ENCODE measurements around the gene ABCC8.
A peak's percentile ranks its signal among the peaks of the same experiment; 100 is the strongest.

Gene ABCC8

DNA sequence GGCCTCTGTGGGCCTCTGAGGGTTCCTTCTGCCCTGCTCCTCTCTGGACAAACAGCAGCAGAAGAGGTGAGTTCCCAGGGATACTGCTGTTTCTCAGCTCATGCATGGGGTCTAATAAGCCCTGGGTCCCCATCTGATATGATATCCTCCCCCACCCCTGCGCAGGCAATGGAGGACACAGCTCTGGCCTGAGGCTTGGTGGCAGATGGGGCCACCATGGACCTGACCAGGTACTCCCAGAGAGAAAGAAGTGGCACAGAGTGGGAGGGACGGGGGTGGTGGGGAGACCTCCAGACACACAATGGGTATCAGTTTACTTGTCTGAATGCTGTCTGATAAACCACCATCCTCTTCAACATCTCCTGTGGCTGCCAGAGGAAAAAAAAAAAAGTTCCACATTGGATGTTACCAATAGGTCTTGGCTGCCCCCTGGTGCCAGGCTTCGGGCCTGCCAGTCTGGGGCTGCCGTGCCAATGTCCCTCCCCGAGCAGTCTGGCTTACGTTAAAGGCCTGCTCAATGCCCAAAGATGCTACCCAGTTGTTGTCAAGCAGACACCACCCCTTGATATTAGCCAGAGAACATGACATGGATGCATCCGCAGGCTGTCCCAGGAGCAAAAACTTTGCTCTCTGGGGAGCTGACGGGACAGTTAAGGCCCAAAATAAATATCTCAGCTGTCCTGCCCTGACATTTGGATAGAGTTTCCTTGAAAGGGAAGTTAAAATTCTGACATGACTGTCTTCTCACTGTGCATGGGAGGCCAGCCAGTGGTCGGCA, 27.9 kb upstream of the ABCC8 start:
- DNase-seq = peak; percentile 82

DNA sequence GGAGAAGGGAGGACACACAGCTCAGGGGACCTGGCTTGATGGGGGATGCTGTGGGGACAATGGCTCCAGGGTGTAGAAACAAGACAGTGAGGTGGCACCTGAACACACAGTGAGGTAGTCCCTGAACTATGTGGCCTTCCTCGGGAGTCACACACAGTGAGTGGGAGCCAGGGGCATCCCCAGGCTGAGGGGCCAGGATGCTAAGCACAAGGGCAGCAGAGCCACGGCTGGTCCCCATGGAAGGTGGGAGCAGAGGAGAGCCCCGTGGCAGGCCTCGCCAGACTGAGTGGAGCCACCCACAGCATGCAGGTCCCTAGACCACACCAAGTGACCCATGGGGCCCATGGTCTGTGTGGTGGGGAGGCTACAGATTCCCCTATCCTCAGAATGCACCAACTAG, 26.0 kb upstream of the ABCC8 start:
- no peak for DNase-seq

- no peak for DNase-seq
Observed at GRCh38 chr11:17500673-17501072, 24.0 kb upstream of the ABCC8 start.

GRCh38 chr11:17498475-17498874, 21.8 kb upstream of the ABCC8 start:
- no peak for DNase-seq

DNA sequence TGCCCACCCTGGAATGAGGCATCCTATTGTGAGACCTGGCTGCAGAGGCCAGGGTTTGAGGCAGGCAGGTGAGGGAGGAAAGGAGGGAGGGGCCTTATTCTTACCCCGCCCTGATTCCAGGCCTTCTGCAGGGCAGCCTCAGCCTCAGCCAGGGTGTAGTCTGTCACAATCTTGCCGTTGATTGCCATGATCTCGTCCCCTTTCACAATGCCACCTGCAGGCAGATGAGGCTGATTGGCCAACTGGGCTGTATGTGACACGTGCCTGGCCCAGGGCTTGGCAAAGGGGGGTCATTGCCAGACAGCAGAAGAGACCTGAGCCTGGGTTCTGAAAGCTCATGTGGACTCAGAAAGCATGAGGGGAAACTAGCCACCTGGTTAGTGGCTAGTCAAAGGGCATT, 21.4 kb upstream of the ABCC8 start:
- no peak for DNase-seq

DNA sequence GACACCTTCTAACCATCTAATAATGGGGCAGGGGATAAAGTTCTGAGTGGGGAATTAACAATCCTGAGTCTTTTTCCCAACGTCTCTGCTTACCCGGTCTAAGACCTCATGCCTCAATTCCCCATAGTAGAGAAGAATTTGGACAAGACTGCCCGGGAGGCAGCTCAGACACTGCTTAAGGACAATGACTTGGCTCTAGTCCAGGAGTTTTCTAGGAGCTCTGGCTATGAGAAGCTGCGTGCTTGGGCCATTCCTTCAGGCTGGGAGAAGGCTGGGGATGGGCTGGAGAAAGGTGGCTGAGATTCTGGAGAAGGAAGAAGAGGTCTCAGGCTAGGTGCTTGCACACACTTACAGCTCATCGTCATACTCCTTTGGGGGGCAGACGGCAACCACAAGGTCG, 19.8 kb upstream of the ABCC8 start:
- DNase-seq = no peak

DNA sequence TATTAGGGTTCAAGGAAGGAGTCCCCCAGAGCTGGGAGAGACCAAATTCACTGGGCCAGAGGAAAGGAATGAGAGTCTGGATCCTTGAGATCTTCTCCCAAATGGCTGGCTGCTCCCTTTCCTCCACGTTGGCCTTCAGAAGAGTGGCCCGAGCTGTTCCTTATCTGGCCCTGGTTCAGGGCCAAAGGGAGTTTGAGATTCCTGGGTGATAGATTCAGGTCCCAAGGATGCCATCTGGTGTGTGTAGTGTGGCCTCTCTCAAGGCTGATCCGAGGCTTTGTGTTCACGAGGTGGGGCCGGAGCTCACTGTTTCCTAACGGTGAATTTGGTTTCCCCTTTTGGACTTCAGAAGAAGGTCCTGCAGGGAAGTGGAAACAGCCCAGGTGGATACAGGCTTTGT, 17.4 kb upstream of the ABCC8 start:
- no peak for DNase-seq

DNA sequence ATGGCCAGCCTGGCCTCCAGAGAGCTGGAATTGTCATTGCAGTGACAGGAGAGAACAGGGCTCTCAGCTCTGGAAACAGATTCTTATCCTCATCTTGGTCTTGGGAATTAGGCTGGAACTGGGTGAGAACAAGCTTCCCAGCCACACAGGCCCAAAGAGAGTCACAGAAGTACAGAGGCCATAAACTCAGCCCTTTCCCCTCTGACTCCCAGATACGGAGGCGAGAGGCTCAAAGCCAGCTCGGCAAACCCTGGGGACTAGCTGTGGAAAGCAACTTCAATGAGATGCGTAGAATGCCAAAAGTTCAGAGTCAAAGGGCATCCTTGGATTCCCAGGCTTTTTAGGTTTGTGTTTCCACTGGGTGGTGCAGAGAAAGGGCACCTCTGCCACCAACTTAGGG, 14.3 kb upstream of the ABCC8 start:
- DNase-seq = no peak

- DNase-seq = no peak
Observed at GRCh38 chr11:17490232-17490631, 13.6 kb upstream of the ABCC8 start.

- no peak for DNase-seq
Observed at GRCh38 chr11:17489751-17490150, 13.1 kb upstream of the ABCC8 start.

GRCh38 chr11:17488563-17488962, 11.9 kb upstream of the ABCC8 start:
- DNase-seq = no peak

GRCh38 chr11:17486646-17487045, 10.0 kb upstream of the ABCC8 start:
- DNase-seq = no peak

GRCh38 chr11:17483505-17483904, 6.9 kb upstream of the ABCC8 start:
- DNase-seq = no peak

DNA sequence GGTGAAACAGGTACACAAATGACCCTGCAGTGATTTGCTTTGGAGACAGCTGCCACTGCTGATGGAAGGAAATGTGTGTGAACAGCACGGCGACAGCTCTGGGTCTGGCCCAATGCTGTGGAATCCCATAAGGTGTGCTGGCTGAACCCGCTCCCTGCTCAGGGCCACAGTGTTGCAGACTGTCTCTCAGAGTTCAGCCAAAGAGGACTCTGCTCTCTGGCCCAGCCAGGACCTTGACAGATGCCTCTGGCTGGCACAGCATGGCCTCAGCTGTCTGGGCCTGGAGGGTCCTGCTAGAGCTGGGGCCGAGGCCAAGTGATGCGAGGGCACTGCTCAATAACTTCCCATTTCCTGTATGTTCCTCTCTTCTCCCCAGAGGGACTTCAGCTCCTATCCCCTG, 5.3 kb upstream of the ABCC8 start:
- DNase-seq = no peak

DNA sequence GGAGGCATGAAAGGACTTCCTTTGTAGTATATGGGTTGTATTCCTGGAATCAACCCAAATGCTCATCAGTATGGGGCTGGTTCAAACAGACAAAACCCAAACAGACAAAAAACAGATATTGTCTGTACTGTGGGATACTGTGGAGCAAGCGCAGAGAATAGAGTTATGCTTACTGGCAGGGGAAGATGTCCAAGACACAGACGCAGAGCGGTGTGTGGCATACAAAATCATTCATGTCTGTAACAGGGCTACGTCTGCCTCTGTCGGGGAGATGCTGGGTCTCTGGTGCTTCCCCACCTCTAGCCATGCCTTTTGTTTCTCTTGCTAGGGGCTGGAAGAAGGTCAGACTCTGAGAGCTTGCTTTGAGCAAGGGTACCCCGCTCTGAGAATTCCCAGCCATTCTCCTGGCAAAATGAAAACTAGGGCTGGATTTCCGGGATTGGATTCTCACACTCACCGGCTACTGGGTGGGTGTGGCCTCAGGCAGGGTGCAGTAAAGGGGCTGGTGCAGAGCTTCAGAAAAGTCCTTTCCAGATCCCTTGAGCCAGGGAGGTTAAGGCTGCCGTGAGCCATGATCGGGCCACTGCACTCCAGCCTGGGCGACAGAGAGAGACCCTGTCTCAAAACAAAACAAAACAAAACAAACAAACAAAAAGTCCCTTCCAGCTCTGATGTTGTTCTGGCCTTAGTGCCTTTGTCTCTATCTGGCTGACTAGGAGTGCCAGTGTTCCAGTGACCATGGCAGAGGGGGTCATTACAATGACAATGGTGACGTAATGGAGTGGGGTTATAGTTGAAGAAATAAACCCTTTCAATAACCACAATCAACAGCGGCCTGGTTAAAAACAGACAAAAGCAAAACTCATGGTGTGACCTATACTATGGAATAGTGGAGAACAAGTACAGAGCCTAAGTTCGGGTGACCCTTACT, 2.9 kb upstream of the ABCC8 start:
- DNase-seq = peak; percentile 44

DNA sequence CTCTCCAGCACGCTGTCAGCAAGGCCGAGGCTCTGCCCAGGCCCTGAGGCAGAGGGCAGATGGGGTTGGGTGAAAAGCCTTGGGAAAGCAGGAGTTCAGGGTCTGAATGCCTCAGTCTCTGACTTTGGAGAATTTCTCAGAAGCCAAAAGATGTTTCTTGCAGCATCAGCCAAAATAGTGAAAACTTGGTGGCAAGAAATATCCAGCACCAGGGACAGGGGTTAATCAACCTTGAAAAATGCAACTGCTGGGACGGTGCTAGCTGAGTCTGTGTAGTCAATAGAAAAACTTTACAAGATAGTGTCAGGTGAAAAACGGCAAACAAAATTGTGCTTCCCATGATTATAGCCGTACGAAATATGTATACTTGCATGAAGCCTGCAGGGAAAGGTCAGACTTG, 1.4 kb upstream of the ABCC8 start:
- no peak for DNase-seq

- no peak for DNase-seq
Observed at GRCh38 chr11:17477361-17477760, 716 bp upstream of the ABCC8 start.

DNA sequence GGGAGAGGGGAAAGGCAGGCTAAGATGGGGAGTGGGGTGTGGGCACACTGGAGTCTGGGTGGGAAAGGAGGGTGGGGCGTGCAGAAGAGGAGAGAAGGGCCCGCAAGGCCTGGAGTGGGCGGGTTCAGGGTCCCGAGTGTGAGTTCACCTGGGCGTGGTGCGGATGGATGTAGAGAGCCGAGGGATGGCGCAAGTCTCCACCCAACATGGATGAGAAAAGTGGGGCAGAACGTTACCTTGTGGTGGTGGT, 364 bp upstream of the ABCC8 start:
- DNase-seq = no peak

DNA sequence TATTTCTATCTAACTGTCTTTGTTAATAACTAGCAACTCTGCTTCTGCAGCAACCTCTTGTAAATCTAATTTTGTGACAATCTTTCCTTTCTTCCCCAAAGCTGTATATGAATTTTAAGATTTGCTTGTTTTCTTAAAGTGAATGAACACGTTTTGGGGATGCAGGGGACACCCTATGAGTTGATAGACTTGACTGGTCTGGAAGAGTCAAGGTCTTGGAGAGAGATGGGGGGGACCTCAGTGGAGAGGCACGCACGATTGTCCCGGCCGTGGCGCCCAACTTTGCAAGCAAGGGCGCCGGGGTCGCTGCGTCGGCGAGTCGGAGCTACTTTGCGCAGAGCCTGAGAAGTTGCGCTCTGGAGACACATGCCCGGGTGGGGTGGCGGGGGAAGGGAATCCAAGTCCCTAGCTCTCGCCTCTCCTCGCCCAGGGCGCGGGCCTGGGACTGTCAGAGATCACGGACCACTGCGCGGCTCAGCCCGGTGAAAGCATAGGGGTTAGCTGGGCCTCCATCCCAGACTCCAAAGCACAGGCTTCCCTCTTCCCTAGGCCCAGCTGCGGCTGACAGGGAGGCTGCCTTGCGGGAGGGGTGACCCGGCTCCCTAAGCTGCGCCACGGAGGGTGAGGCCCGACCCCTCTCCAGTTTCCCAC, 854 bp downstream of the ABCC8 start:
- DNase-seq = no peak

- peak; percentile 52 for DNase-seq
Observed at GRCh38 chr11:17473071-17473744, 3.4 kb downstream of the ABCC8 start.

- no peak for DNase-seq
Observed at GRCh38 chr11:17472467-17472866, 4.2 kb downstream of the ABCC8 start.

DNA sequence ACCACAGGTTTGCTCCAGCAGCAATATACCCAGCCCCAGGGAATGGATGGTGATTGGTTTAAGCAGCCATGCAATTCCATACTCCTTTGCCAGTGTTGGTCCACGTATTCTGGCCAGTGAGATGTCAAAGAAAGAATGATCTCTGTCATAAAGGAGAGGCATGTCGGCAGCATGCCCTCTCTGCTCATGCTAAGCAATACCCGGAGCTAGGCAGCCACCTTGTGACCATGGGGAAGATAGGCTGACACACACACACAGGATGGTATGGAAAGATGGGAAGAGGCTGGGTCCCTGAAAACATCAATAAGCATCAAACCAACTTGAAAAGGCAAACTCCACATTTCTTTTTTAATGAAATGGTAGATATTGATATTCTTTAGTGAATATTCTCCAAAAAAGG, 5.1 kb downstream of the ABCC8 start:
- DNase-seq = no peak

GRCh38 chr11:17469998-17470397, 6.6 kb downstream of the ABCC8 start:
- DNase-seq = no peak

DNA sequence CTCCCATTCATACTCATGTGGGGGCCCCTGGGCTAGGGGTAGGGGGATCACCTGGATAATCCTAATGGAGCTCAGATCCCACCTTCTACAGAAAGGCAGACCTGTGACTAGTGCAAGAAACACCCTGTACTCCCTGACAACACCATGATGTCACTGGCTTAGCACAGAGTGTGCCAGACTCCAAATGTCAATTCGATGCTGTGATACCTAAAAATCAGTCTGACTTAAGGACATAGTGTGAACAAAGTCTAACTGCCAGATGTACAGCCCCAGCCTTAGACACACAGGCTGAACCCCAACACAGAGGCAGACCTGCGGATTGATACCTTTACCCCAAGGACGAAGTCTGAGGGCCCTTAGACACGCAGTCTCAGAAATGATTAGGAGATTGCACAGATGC, 8.5 kb downstream of the ABCC8 start:
- no peak for DNase-seq
